Right atrium auricular region (tissue), 2 donors: Measurements from ENCODE around the gene SPATA7. TPM values are rescaled to one million over a fixed set of nuclear protein-coding genes. Genes with fewer than 3 reads are reported as not detected.

Source experiments
- DNase-seq: peaks from one replicate; pipeline ENCODE4 v3.0.0-alpha.2; 2019; ENCODE audit warnings: low spot score
- H3K27ac ChIP-seq, 2 donors: fragments of 200-600 bp; sonication (generic); 1 replicate in 1 of 2; 2 replicates in 1 of 2; pipeline ENCODE4 v1.5.1; 2016 to 2019
- H3K27me3 ChIP-seq, 2 donors: fragments of 200-600 bp; sonication (generic); one replicate each; pipeline versions ENCODE4 v1.5.1 to v1.6.0; 2017 to 2019
- H3K36me3 ChIP-seq: fragments of 200-600 bp; sonication (generic); one replicate; pipeline ENCODE4 v1.5.1; 2016
- H3K4me1 ChIP-seq, 2 donors: fragments of 200-600 bp; sonication (generic); one replicate each; pipeline versions ENCODE4 v1.5.1 to v1.6.0; 2017 to 2019
- H3K4me3 ChIP-seq, 2 donors: fragments of 200-600 bp; sonication (generic); 1 replicate in 1 of 2; 2 replicates in 1 of 2; pipeline ENCODE4 v1.5.1; 2017 to 2019; ENCODE audit warnings: mild to moderate bottlenecking in 1 of 2, moderate library complexity in 1 of 2
- H3K9me3 ChIP-seq, 2 donors: fragments of 200-600 bp; sonication (generic); one replicate each; pipeline ENCODE4 v1.5.1; 2019
- total RNA-seq, 2 donors: library from RNA; depleted of rRNA; stranded (reverse); fragments of >200 nt; gene quantifications; one replicate each; pipeline ENCODE4 v1.1.0, GENCODE V29; 2016
- TF ChIP-seq, protein P1 (sequence below), 2 donors: fragments of 200-600 bp; sonication (generic); IDR thresholded peaks; one replicate each; pipeline ENCODE4 v1.5.1; 2019; ENCODE audit warnings: antibody characterized with exemption in 2 of 2

Gene SPATA7, protein sequence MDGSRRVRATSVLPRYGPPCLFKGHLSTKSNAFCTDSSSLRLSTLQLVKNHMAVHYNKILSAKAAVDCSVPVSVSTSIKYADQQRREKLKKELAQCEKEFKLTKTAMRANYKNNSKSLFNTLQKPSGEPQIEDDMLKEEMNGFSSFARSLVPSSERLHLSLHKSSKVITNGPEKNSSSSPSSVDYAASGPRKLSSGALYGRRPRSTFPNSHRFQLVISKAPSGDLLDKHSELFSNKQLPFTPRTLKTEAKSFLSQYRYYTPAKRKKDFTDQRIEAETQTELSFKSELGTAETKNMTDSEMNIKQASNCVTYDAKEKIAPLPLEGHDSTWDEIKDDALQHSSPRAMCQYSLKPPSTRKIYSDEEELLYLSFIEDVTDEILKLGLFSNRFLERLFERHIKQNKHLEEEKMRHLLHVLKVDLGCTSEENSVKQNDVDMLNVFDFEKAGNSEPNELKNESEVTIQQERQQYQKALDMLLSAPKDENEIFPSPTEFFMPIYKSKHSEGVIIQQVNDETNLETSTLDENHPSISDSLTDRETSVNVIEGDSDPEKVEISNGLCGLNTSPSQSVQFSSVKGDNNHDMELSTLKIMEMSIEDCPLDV
- total RNA-seq: 10 to 100 TPM; 22.7 to 23.9 TPM

DNA sequence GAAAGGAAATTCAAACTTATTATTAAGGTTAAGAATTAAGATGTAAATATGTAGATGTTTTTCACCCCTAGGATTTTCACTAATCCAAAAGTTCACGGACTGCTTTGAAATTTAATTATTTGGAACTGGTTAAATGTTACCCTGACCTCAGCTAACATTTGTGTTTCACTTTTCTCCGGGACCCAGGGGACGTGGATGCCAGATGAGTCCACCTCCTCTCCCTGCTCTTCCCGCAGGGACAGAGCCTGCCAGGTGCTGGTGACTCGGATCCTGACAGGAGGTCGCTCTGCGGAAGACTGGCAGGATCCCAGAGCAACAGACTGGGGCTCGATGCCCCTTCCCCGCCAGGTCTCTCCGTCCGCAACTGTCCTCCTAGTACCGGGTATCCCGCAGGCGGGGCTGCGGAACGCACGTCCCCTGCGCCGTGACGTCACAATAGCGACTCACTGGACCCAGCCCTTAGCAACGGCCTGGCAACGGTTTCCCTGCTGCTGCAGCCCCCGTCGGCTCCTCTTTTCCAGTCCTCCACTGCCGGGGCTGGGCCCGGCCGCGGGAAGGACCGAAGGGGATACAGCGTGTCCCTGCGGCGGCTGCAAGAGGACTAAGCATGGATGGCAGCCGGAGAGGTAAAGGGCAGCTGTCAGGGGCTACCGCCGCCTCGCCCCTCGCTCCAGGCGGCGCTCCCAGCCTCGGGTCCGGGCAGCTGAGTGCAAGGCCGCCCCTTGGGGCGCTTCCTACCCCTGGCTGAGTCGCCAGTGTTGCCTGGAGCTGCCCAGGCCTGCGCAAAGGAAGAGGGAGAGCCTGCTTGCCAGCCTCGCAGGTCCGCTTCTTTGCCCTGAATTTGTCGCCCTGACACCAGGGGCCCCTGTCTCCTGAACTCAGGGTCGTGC lies at the start of gene SPATA7:
Gene SPATA7 (plus strand): TSS at position 446 of the 890 bp plus-strand sequence. CDS start 162 bp downstream, at position 608.
- H3K27ac ChIP-seq: peak within 1 kb of the TSS; percentile 84 to 86
- no peaks in the 10 kb centered on the region for H3K36me3 ChIP-seq
- H3K4me3 ChIP-seq: peak within 1 kb of the TSS; percentile 76 to 80
- DNase-seq: peak; percentile 95
- TF ChIP-seq, protein P1, sequence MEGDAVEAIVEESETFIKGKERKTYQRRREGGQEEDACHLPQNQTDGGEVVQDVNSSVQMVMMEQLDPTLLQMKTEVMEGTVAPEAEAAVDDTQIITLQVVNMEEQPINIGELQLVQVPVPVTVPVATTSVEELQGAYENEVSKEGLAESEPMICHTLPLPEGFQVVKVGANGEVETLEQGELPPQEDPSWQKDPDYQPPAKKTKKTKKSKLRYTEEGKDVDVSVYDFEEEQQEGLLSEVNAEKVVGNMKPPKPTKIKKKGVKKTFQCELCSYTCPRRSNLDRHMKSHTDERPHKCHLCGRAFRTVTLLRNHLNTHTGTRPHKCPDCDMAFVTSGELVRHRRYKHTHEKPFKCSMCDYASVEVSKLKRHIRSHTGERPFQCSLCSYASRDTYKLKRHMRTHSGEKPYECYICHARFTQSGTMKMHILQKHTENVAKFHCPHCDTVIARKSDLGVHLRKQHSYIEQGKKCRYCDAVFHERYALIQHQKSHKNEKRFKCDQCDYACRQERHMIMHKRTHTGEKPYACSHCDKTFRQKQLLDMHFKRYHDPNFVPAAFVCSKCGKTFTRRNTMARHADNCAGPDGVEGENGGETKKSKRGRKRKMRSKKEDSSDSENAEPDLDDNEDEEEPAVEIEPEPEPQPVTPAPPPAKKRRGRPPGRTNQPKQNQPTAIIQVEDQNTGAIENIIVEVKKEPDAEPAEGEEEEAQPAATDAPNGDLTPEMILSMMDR (IDR thresholded peaks at IDR 0.05): peak in 1 of 2 donors; percentile 15
- H3K4me1 ChIP-seq: peaks cover 0 to 12% of the 10 kb centered on the region in 2 donors
- H3K27me3 ChIP-seq: no peaks in the 10 kb centered on the region
- no peaks in the 10 kb centered on the region for H3K9me3 ChIP-seq

DNA sequence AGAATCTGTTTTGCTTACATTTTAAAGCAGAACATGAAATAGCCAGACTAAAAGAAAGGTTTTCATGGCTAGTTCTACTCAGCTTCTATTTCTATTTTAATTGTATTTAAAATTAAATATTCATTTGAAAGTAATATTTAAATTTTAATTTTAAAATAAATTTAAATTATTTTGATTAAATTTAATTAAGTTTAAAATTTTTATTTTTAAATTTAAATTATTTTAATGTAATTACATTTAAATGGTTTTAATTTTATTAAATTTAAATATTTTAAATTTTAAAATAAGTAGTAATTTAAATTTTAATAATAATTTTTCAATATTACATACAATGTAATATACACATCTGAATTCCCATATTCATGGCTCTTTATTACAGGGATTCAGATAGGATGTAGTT lies 45.1 kb upstream of the SPATA7 start:
- Histone ChIP-seq H3K27ac (no peak overlapping the region), H3K4me3 (no peak overlapping the region), H3K9me3 (no peaks in the 10 kb centered on the region), H3K27me3 (no peaks in the 10 kb centered on the region), H3K4me1 (no peaks in the 10 kb centered on the region), H3K36me3 (no peaks in the 10 kb centered on the region)
- TF ChIP-seq, protein P1 (IDR thresholded peaks at IDR 0.05): no peak
- DNase-seq: no peak

GRCh38 chr14:88342980-88343379 lies 42.5 kb upstream of the SPATA7 start:
- TF ChIP-seq, protein P1 (IDR thresholded peaks at IDR 0.05): no peak
- H3K36me3 ChIP-seq: no peaks in the 10 kb centered on the region
- DNase-seq: no peak
- H3K27ac ChIP-seq: no peak overlapping the region
- no peaks in the 10 kb centered on the region for H3K4me1 ChIP-seq
- no peak overlapping the region for H3K4me3 ChIP-seq
- H3K9me3 ChIP-seq: no peaks in the 10 kb centered on the region
- H3K27me3 ChIP-seq: no peaks in the 10 kb centered on the region

DNA sequence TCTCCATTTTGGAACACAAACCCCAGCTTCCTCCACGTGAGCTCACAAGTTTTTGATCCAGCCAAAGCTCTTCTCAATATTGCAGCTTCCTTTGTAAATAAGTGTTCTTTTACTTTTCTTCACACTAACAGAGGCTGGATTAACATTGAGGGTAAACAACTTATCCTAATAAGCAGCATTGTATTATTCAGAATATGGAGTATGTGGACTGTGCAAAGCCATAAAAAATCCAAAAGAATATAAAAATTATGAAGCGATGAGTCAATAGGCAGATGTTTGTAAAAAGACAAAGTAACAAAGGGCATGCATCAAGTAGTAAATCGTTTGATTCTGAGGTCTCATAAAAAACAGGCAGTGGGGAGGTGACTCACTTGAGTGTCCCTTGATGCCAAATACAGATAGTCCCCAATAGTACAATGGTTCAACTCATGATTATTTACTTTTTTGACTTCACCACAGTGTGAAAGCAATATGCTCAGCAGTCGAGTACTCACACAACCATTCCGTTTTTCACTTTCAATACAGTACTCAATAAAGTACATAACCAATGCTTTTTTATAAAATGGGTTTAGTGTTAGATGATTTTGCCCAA lies 39.3 kb upstream of the SPATA7 start:
- Histone ChIP-seq H3K27me3 (no peaks in the 10 kb centered on the region), H3K4me1 (no peaks in the 10 kb centered on the region), H3K36me3 (no peaks in the 10 kb centered on the region), H3K4me3 (no peak overlapping the region), H3K27ac (no peak overlapping the region), H3K9me3 (no peaks in the 10 kb centered on the region)
- TF ChIP-seq, protein P1 (IDR thresholded peaks at IDR 0.05): no peak
- no peak for DNase-seq

- H3K27ac ChIP-seq: no peak overlapping the region
- DNase-seq: no peak
- H3K36me3 ChIP-seq: no peaks in the 10 kb centered on the region
- no peaks in the 10 kb centered on the region for H3K9me3 ChIP-seq
- no peak overlapping the region for H3K4me3 ChIP-seq
- no peaks in the 10 kb centered on the region for H3K27me3 ChIP-seq
- H3K4me1 ChIP-seq: no peaks in the 10 kb centered on the region
- TF ChIP-seq, protein P1 (IDR thresholded peaks at IDR 0.05): no peak
Observed at GRCh38 chr14:88348546-88348945, 36.9 kb upstream of the SPATA7 start.
